IMR-90 (cell line): ENCODE results near the gene RCBTB1. TPM values are rescaled to one million over a fixed set of nuclear protein-coding genes. Genes with fewer than 3 reads are reported as not detected.

ENCODE experiments used
- ATAC-seq: fragments of 200-7000 bp; cut with Tn5 transposase; 2 replicates; pipeline ENCODE4 v1.9.1; 2020; ENCODE audit warnings: low read depth, mild to moderate bottlenecking, moderate library complexity
- BruUV-seq: library from RNA; stranded (reverse); fragments of 400-500 nt; replicated peaks from 2 replicates; lab custom pipeline; 2021; lab: Mats Ljungman, UMichigan
- CTCF ChIA-PET: fragments of 300-600 bp; formaldehyde crosslinking; extraction: SDS; loops from one replicate; lab custom pipeline; 2021; ENCODE audit warnings: antibody characterized with exemption; lab: Yijun Ruan, JAX
- POLR2A ChIA-PET: fragments of 300-600 bp; sonication (Branson Sonifier 250); formaldehyde crosslinking; loops from one replicate; lab custom pipeline; 2022; ENCODE audit warnings: antibody characterized with exemption; ENCODE audit not compliant: unreplicated experiment; lab: Charles Lee
- DNase-seq: peaks from one replicate; pipeline ENCODE4 v3.0.0; 2013
- H2AFZ ChIP-seq: replicated peaks from 2 replicates; pipeline ENCODE3; 2013; ENCODE audit warnings: low read length, mild to moderate bottlenecking; ENCODE audit not compliant: poor library complexity
- H2AK5ac ChIP-seq: 2 replicates; pipeline ENCODE4 v1.6.1; 2013; ENCODE audit warnings: low read depth, low read length, inconsistent platforms
- H2AK9ac ChIP-seq: replicated peaks from 2 replicates; pipeline ENCODE3; 2013; ENCODE audit warnings: mild to moderate bottlenecking, low read depth, low read length, moderate library complexity; ENCODE audit not compliant: poor library complexity
- H2BK120ac ChIP-seq: 2 replicates; pipeline ENCODE4 v1.6.1; 2013; ENCODE audit warnings: low read depth, low read length, inconsistent platforms
- H2BK15ac ChIP-seq: 3 replicates; pipeline ENCODE4 v1.6.1; 2013; ENCODE audit warnings: low read depth, low read length, inconsistent platforms
- H2BK20ac ChIP-seq: 2 replicates; pipeline ENCODE4 v1.6.1; 2013; ENCODE audit warnings: low read depth, mild to moderate bottlenecking, inconsistent platforms, low read length, moderate library complexity
- H2BK5ac ChIP-seq: 2 replicates; pipeline ENCODE4 v1.6.1; 2013; ENCODE audit warnings: mild to moderate bottlenecking, low read depth, low read length, inconsistent platforms; ENCODE audit not compliant: poor library complexity, severe bottlenecking
- H3K14ac ChIP-seq: replicated peaks from 2 replicates; pipeline ENCODE4 v1.6.1; 2013; ENCODE audit warnings: low read depth, low read length, inconsistent platforms
- H3K18ac ChIP-seq: 2 replicates; pipeline ENCODE4 v1.6.1; 2013; ENCODE audit warnings: low read depth, low read length, control low read depth
- H3K23ac ChIP-seq: 2 replicates; pipeline ENCODE4 v1.6.1; 2013; ENCODE audit warnings: low read depth, low read length, inconsistent platforms
- H3K27ac ChIP-seq: 2 replicates; pipeline ENCODE4 v1.5.1; 2013; ENCODE audit warnings: mild to moderate bottlenecking, control low read depth, low read length; ENCODE audit not compliant: insufficient read depth
- H3K27me3 ChIP-seq: 2 replicates; pipeline ENCODE4 v1.6.1; 2013; ENCODE audit warnings: low read length; ENCODE audit not compliant: control insufficient read depth, insufficient read depth
- H3K36me3 ChIP-seq: 2 replicates; pipeline ENCODE4 v1.6.1; 2013; ENCODE audit warnings: low read length, mixed read lengths; ENCODE audit not compliant: control insufficient read depth, insufficient read depth
- H3K4ac ChIP-seq: 2 replicates; pipeline ENCODE4 v1.6.1; 2013; ENCODE audit warnings: low read depth, low read length, inconsistent platforms
- H3K4me1 ChIP-seq: 2 replicates; pipeline ENCODE4 v1.6.1; 2013; ENCODE audit warnings: low read length, mixed read lengths; ENCODE audit not compliant: control insufficient read depth, insufficient read depth
- H3K4me2 ChIP-seq: 2 replicates; pipeline ENCODE4 v1.6.1; 2013; ENCODE audit warnings: low read depth, mild to moderate bottlenecking, control low read depth, low read length, moderate library complexity
- H3K4me3 ChIP-seq: 2 replicates; pipeline ENCODE4 v1.5.1; 2013; ENCODE audit warnings: low read depth, mild to moderate bottlenecking, control low read depth, low read length, moderate library complexity; ENCODE audit not compliant: insufficient read depth
- H3K56ac ChIP-seq: 2 replicates; pipeline ENCODE4 v1.6.1; 2013; ENCODE audit warnings: low read length, inconsistent platforms; ENCODE audit not compliant: insufficient read depth; ENCODE audit errors: extremely low read depth
- H3K79me1 ChIP-seq, 2 experiments: 2 replicates each; pipeline ENCODE4 v1.6.1; 2013; ENCODE audit warnings: low read length in 2 of 2, inconsistent platforms in 1 of 2, low read depth in 1 of 2
- H3K9ac ChIP-seq: 2 replicates; pipeline ENCODE4 v1.6.1; 2013; ENCODE audit warnings: low read depth, low read length, control low read depth
- H3K9me1 ChIP-seq: 2 replicates; pipeline ENCODE4 v1.6.1; 2013; ENCODE audit warnings: low read length, inconsistent platforms; ENCODE audit not compliant: insufficient read depth
- H3K9me3 ChIP-seq: 2 replicates; pipeline ENCODE4 v1.6.1; 2013; ENCODE audit warnings: low read length; ENCODE audit not compliant: control insufficient read depth, insufficient read depth
- H4K20me1 ChIP-seq: 2 replicates; pipeline ENCODE4 v1.6.1; 2013; ENCODE audit warnings: low read length, inconsistent platforms; ENCODE audit not compliant: insufficient read depth
- H4K5ac ChIP-seq: 2 replicates; pipeline ENCODE4 v1.6.1; 2013; ENCODE audit warnings: mild to moderate bottlenecking, low read depth, low read length, control low read depth
- H4K8ac ChIP-seq, 2 experiments: 2 replicates each; pipeline ENCODE4 v1.6.1; 2013; ENCODE audit warnings: low read depth in 2 of 2, low read length in 2 of 2, control low read depth in 1 of 2, inconsistent platforms in 1 of 2
- H4K91ac ChIP-seq: 2 replicates; pipeline ENCODE4 v1.6.1; 2013; ENCODE audit warnings: low read depth, low read length, inconsistent platforms; ENCODE audit not compliant: insufficient read depth
- BHLHE40 ChIP-seq: fragments of 150-350 bp; IDR thresholded peaks from 2 replicates; pipeline ENCODE4 v1.6.1; 2016; ENCODE audit warnings: mild to moderate bottlenecking, low read depth, low read length
- CEBPB ChIP-seq: IDR thresholded peaks from 2 replicates; pipeline ENCODE4 v1.6.1; 2012; ENCODE audit warnings: low read depth, low read length, improper control_type of control experiment
- CHD1 ChIP-seq: IDR thresholded peaks from 2 replicates; pipeline ENCODE4 v1.6.1; 2012; ENCODE audit warnings: low read depth, low read length, improper control_type of control experiment
- CTCF ChIP-seq: conservative IDR thresholded peaks from 2 replicates; pipeline ENCODE4 v1.5.1; 2012; ENCODE audit warnings: mild to moderate bottlenecking, low read depth, low read length, improper control_type of control experiment
- ELK1 ChIP-seq: fragments of 150-350 bp; IDR thresholded peaks from 2 replicates; pipeline ENCODE4 v1.6.1; 2016; ENCODE audit warnings: low read depth, mild to moderate bottlenecking, low read length, moderate library complexity, borderline replicate concordance
- FOS ChIP-seq: fragments of 150-350 bp; IDR thresholded peaks from 2 replicates; pipeline ENCODE4 v1.6.1; 2016; ENCODE audit warnings: low read depth, low read length
- MAFK ChIP-seq: IDR thresholded peaks from 2 replicates; pipeline ENCODE4 v1.6.1; 2012; ENCODE audit warnings: low read depth, low read length, improper control_type of control experiment
- MAZ ChIP-seq: IDR thresholded peaks from 2 replicates; pipeline ENCODE4 v1.6.1; 2012; ENCODE audit warnings: low read depth, mild to moderate bottlenecking, low read length, improper control_type of control experiment, moderate library complexity, borderline replicate concordance
- MXI1 ChIP-seq: IDR thresholded peaks from 2 replicates; pipeline ENCODE4 v1.6.1; 2012; ENCODE audit warnings: low read depth, mild to moderate bottlenecking, low read length, moderate library complexity, borderline replicate concordance
- NFE2L2 ChIP-seq: fragments of 150-350 bp; IDR thresholded peaks from 2 replicates; pipeline ENCODE4 v1.6.1; 2016; ENCODE audit warnings: low read depth, mild to moderate bottlenecking, low read length
- POLR2A ChIP-seq: IDR thresholded peaks from 2 replicates; pipeline ENCODE4 v1.6.1; 2012; ENCODE audit warnings: mild to moderate bottlenecking, low read depth, low read length
- RAD21 ChIP-seq: IDR thresholded peaks from 2 replicates; pipeline ENCODE4 v1.6.1; 2012; ENCODE audit warnings: low read length, improper control_type of control experiment
- RCOR1 ChIP-seq: IDR thresholded peaks from 2 replicates; pipeline ENCODE4 v1.6.1; 2012; ENCODE audit warnings: mild to moderate bottlenecking, low read length, improper control_type of control experiment; ENCODE audit not compliant: insufficient replicate concordance
- RFX5 ChIP-seq: IDR thresholded peaks from 2 replicates; pipeline ENCODE4 v1.8.0; 2012; ENCODE audit warnings: low read depth, mild to moderate bottlenecking, low read length, moderate library complexity
- SMC3 ChIP-seq: fragments of 150-350 bp; IDR thresholded peaks from 2 replicates; pipeline ENCODE4 v1.6.1; 2016; ENCODE audit warnings: low read depth, mild to moderate bottlenecking, antibody characterized with exemption, low read length, moderate library complexity
- USF2 ChIP-seq: fragments of 150-350 bp; IDR thresholded peaks from 2 replicates; pipeline ENCODE4 v1.6.1; 2017; ENCODE audit warnings: mild to moderate bottlenecking, antibody characterized with exemption, low read length, low read depth
- WGBS, 2 experiments: methylation state at CpG; one replicate each; pipeline versions ENCODE4 v1.1.5 to v1.1.7; 2013; ENCODE audit warnings: missing lambda C conversion rate in 2 of 2; ENCODE audit not compliant: insufficient read length in 1 of 2; ENCODE audit errors: extremely low coverage in 2 of 2; 5-methylcytosine and 5-hydroxymethylcytosine counted together
- dilution Hi-C: fragments of 300-500 bp; cut with HindIII; formaldehyde crosslinking; loops from one replicate; pipeline ENCODE4 v1.14.3; 2018; ENCODE audit warnings: low sequenced_read_pairs; ENCODE audit not compliant: unreplicated experiment
- in situ Hi-C: fragments of 300-500 bp; cut with MboI; formaldehyde crosslinking; loops from 3 replicates; pipeline ENCODE4 v1.14.3; 2019; ENCODE audit warnings: low sequenced_read_pairs, inconsistent platforms, mixed read lengths
- intact Hi-C: fragments of 100-400 bp; cut with micrococcal nuclease; formaldehyde crosslinking; loops from 2 replicates; pipeline ENCODE4 v1.10.0; 2022
- polyA plus RNA-seq, 3 experiments: library from polyadenylated mRNA; depleted of rRNA; stranded (reverse); fragments of >200 nt; gene quantifications; 2 replicates each; pipeline ENCODE4 v1.2.3, GENCODE V29; 2012; ENCODE audit warnings: low replicate concordance in 1 of 3
- total RNA-seq: library from RNA; depleted of rRNA; stranded (reverse); fragments of >200 nt; gene quantifications from 2 replicates; pipeline ENCODE4 v1.2.3, GENCODE V29; 2012

RCBTB1 gene
- total and polyA plus RNA-seq, 2 of the 4 experiments (the other 2 are of a cell fraction) = 11.3 to 11.6 TPM

- Histone ChIP-seq H4K8ac (no peak overlapping the region), H3K9ac (no peak overlapping the region), H2BK5ac (no peak overlapping the region), H3K9me3 (no peaks in the 10 kb centered on the region), H3K27ac (no peak overlapping the region), H3K4me1 (no peaks in the 10 kb centered on the region), H2AFZ (no peak overlapping the region), H3K23ac (no peak overlapping the region), H2AK5ac (no peak overlapping the region), H3K4me3 (no peak overlapping the region), H3K4me2 (no peak overlapping the region), H3K9me1 (no peaks in the 10 kb centered on the region), H4K91ac (no peak overlapping the region), H3K4ac (no peak overlapping the region), H4K5ac (no peak overlapping the region), H3K18ac (no peak overlapping the region), H4K20me1 (no peaks in the 10 kb centered on the region), H3K14ac (no peak overlapping the region), H2BK120ac (no peak overlapping the region), H2BK15ac (no peak overlapping the region), H2AK9ac (no peak overlapping the region), H2BK20ac (no peak overlapping the region), H3K79me1 (no peaks in the 10 kb centered on the region), H3K56ac (no peak overlapping the region), H3K36me3 (no peaks in the 10 kb centered on the region), H3K27me3 (no peaks in the 10 kb centered on the region)
- TF ChIP-seq MXI1 (no peak), SMC3 (no peak), MAZ (no peak), POLR2A (no peak), RCOR1 (no peak), RAD21 (no peak), ELK1 (no peak), FOS (no peak), NFE2L2 (no peak), CTCF (no peak), CEBPB (no peak), MAFK (no peak), USF2 (no peak), RFX5 (no peak), BHLHE40 (no peak), CHD1 (no peak)
- dilution Hi-C loops = no loop called here
- WGBS, 2 experiments = no CpG with 5 or more reads among the region's 5 CpGs
- ATAC-seq = no peak
- CTCF ChIA-PET = no interaction called here
- BruUV-seq = no TSS peak
- in situ Hi-C loops = loop anchor here (5.0 kb wide), 1 partner anchor 310 kb away; no protein-coding TSS in a partner anchor
- DNase-seq = no peak
- intact Hi-C loops = loop anchor here (1.0 to 10.0 kb wide), 5 partner anchors 163 to 633 kb away; partner anchors contain the start of genes CAB39L, FNDC3A and SETDB2
- POLR2A ChIA-PET = no interaction called here
Observed at GRCh38 chr13:49607761-49608160, 22.4 kb upstream of the RCBTB1 start.
